ENCODE results near the gene TMEM74B.

Gene TMEM74B

DNA sequence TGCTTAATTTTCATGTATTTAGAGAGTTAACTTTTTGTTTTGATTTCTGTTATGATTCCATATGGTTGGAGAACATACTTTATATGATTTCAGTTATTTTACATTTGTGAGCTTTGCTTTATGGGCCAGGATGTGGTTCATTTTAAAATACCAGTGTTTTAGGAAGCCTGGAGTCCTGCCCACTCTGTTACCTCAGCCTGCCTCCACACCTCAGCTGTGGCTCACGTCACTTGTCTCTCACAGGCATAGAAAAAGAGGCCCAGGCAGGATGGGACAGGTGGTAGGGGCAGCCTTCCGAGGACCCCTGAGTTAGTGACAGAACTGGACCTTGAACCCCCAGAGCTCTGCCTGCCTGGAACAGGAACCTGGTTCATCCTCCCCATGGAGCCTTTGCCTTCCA, 50.4 kb downstream of the TMEM74B start:
- DNase-seq, result no peak

DNA sequence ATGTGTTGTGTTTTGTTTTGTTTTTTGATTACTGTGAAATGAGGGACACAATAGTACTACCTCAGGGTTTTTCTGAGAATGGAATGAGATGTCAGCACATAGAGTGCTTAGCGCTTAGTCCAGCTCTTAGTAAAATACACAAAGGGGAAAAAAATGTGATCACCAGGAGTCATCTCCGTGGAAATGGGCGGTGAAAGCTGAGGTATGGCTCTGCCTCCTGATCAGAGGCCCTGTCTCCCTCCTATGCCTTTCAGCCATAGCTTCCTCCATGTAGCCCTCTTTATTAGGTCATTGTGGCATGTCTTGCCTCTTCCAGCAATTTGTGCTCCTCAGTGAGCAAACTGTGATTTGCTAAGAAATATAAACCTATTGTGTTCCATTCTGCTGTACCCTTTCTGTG, 53.4 kb downstream of the TMEM74B start:
- DNase-seq, result no peak

DNA sequence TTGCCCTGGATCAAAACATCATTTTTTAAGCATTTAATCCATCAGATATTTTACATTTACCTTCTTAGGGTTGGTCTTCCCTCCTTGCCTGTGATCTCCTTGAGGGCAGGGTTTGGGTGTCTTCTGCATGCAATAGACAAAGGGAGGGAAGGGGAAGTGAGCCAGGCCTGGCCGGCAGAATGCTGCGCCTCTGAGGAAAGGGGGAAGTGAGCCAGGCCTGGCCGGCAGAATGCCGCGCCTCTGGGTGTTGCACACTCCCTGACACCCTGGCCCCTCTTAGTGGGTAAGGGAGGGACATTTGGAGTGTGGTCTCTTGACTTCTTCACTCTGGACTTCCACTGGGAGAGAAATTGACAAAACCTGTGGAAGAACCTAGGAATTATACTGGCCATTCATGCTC, 53.9 kb downstream of the TMEM74B start:
- no peak for DNase-seq
